Uterus (tissue), 4 donors: Measurements from ENCODE around the gene ARL2BP. TPM values are rescaled to one million over a fixed set of nuclear protein-coding genes. Genes with fewer than 3 reads are reported as not detected.
"Not testable (repeated sequence)": the region's sequence is repeated elsewhere in the genome, so short reads cannot be mapped to it uniquely, and the experiment has no call there.

Experiments used
- DNase-seq, 2 donors: peaks; one replicate each; pipeline ENCODE4 v3.0.0-alpha.2; 2019 to 2020
- H3K27ac ChIP-seq, 2 donors: fragments of 200-600 bp; sonication (generic); 1 replicate in 1 of 2; 2 replicates in 1 of 2; pipeline ENCODE4 v1.5.1; 2016 to 2018
- H3K27me3 ChIP-seq, 2 donors: fragments of 200-600 bp; sonication (generic); one replicate each; pipeline ENCODE4 v1.5.1; 2018 to 2019; ENCODE audit warnings: control low read depth in 1 of 2
- H3K36me3 ChIP-seq, 2 donors: fragments of 200-600 bp; sonication (generic); one replicate each; pipeline ENCODE4 v1.5.1; 2019; ENCODE audit warnings: control low read depth in 1 of 2
- H3K4me1 ChIP-seq, 2 donors: fragments of 200-600 bp; sonication (generic); one replicate each; pipeline ENCODE4 v1.5.1; 2018 to 2019; ENCODE audit warnings: control low read depth in 1 of 2
- H3K4me3 ChIP-seq, 2 donors: fragments of 200-600 bp; sonication (generic); 1 replicate in 1 of 2; 2 replicates in 1 of 2; pipeline ENCODE4 v1.5.1; 2018 to 2019; ENCODE audit warnings: mild to moderate bottlenecking in 1 of 2
- H3K9me3 ChIP-seq, 2 donors: fragments of 200-600 bp; sonication (generic); one replicate each; pipeline ENCODE4 v1.5.1; 2019; ENCODE audit warnings: control low read depth in 1 of 2
- POLR2A ChIP-seq, 2 donors: fragments of 450-650 bp; IDR thresholded peaks; one replicate each; pipeline ENCODE4 v1.6.1; 2016; ENCODE audit warnings: antibody characterized with exemption in 2 of 2, mild to moderate bottlenecking in 1 of 2, moderate library complexity in 1 of 2
- intact Hi-C: fragments of 100-400 bp; cut with DNase I; formaldehyde crosslinking; loops from one replicate; pipeline ENCODE4 v1.15.1; 2023; ENCODE audit warnings: low total_unique reads
- total RNA-seq, 4 donors: library from RNA; depleted of rRNA in 3 of 4; stranded (reverse); fragments of >200 nt in 3 of 4; gene quantifications; one replicate each; pipeline versions ENCODE4 v1.1.0 to v1.2.4, GENCODE V29; 2014 to 2023
- TF ChIP-seq, protein P1 (sequence below), 4 experiments: fragments of 200-600 bp in 2 of 4; fragments of 450-650 bp in 2 of 4; sonication (generic) in 2 of 4; IDR thresholded peaks; one replicate each; pipeline ENCODE4 v1.5.1; 2016 to 2019; ENCODE audit warnings: antibody characterized with exemption in 4 of 4, mild to moderate bottlenecking in 2 of 4, moderate library complexity in 1 of 4
- donor health status: DM: yes; HTN: yes; CAD: no.

ARL2BP gene
- total RNA-seq, 4 donors from 2014 or later = 40.9 to 110 (median 57.8) TPM

- Histone ChIP-seq H3K36me3 (no peaks in the 10 kb centered on the region), H3K4me3 (no peak overlapping the region), H3K9me3 (no peaks in the 10 kb centered on the region), H3K27ac (no peak overlapping the region), H3K27me3 (no peaks in the 10 kb centered on the region), H3K4me1 (no peaks in the 10 kb centered on the region)
- TF ChIP-seq, protein P1, sequence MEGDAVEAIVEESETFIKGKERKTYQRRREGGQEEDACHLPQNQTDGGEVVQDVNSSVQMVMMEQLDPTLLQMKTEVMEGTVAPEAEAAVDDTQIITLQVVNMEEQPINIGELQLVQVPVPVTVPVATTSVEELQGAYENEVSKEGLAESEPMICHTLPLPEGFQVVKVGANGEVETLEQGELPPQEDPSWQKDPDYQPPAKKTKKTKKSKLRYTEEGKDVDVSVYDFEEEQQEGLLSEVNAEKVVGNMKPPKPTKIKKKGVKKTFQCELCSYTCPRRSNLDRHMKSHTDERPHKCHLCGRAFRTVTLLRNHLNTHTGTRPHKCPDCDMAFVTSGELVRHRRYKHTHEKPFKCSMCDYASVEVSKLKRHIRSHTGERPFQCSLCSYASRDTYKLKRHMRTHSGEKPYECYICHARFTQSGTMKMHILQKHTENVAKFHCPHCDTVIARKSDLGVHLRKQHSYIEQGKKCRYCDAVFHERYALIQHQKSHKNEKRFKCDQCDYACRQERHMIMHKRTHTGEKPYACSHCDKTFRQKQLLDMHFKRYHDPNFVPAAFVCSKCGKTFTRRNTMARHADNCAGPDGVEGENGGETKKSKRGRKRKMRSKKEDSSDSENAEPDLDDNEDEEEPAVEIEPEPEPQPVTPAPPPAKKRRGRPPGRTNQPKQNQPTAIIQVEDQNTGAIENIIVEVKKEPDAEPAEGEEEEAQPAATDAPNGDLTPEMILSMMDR (IDR thresholded peaks at IDR 0.05) = no peak
- TF ChIP-seq POLR2A (IDR thresholded peaks at IDR 0.05) = no peak
- DNase-seq = no peak
- intact Hi-C loops = no loop called here
Observed at GRCh38 chr16:57266531-57267260, 21.6 kb downstream of the ARL2BP start.

GRCh38 chr16:57267343-57267742, 22.3 kb downstream of the ARL2BP start:
- DNase-seq, H3K4me1 ChIP-seq, intact Hi-C loops: not testable (repeated sequence)

GRCh38 chr16:57268804-57269800, 24.0 kb downstream of the ARL2BP start:
- no peak overlapping the region for H3K27ac ChIP-seq
- no peaks in the 10 kb centered on the region for H3K27me3 ChIP-seq
- no peak overlapping the region for H3K4me3 ChIP-seq
- no peak for DNase-seq
- H3K9me3 ChIP-seq = no peaks in the 10 kb centered on the region
- H3K36me3 ChIP-seq = no peaks in the 10 kb centered on the region
- intact Hi-C loops = no loop called here
- TF ChIP-seq, protein P1 (IDR thresholded peaks at IDR 0.05) = no peak
- TF ChIP-seq POLR2A (IDR thresholded peaks at IDR 0.05) = no peak
- no peaks in the 10 kb centered on the region for H3K4me1 ChIP-seq

More at GRCh38 chr16:57267343-57267742, 22.3 kb downstream of the ARL2BP start:
- H3K4me3 ChIP-seq, H3K27ac ChIP-seq, H3K27me3 ChIP-seq, H3K36me3 ChIP-seq, H3K9me3 ChIP-seq: not testable (repeated sequence)

GRCh38 chr16:57270221-57271062, 25.4 kb downstream of the ARL2BP start:
- DNase-seq = no peak
- no peak overlapping the region for H3K27ac ChIP-seq
- no peaks in the 10 kb centered on the region for H3K4me1 ChIP-seq
- no peak for TF ChIP-seq POLR2A (IDR thresholded peaks at IDR 0.05)
- TF ChIP-seq, protein P1 (IDR thresholded peaks at IDR 0.05) = no peak
- H3K4me3 ChIP-seq = no peak overlapping the region
- H3K36me3 ChIP-seq = no peaks in the 10 kb centered on the region
- no peaks in the 10 kb centered on the region for H3K27me3 ChIP-seq
- no peaks in the 10 kb centered on the region for H3K9me3 ChIP-seq
- intact Hi-C loops = no loop called here

DNA sequence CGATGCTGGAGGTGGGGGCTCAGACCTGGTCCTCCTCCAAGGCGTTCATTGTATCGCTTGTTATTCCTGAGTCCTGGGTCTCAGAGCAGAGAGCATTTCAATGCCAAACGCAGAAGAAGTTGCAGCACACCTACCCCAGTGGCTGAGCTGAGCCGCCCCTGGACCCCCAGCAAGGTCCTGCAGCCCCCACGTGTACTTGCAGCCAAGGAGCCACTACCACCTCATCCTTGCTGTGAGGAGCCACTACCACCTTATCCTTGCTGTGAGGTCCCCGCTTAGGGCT, 25.9 kb downstream of the ARL2BP start:
- Histone ChIP-seq H3K9me3 (no peaks in the 10 kb centered on the region), H3K4me3 (no peak overlapping the region), H3K36me3 (no peaks in the 10 kb centered on the region), H3K27me3 (no peaks in the 10 kb centered on the region), H3K27ac (no peak overlapping the region), H3K4me1 (no peaks in the 10 kb centered on the region)
- intact Hi-C loops = no loop called here
- DNase-seq = no peak
- TF ChIP-seq, protein P1 (IDR thresholded peaks at IDR 0.05) = no peak
- TF ChIP-seq POLR2A (IDR thresholded peaks at IDR 0.05) = no peak
